ENCODE results near the gene RPH3AL. TPM values are rescaled to one million over a fixed set of nuclear protein-coding genes. Genes with fewer than 3 reads are reported as not detected.

The RPH3AL gene
- total and polyA plus RNA-seq, 5 donors = 4.7 to 11.5 (median 9.1) TPM

DNA sequence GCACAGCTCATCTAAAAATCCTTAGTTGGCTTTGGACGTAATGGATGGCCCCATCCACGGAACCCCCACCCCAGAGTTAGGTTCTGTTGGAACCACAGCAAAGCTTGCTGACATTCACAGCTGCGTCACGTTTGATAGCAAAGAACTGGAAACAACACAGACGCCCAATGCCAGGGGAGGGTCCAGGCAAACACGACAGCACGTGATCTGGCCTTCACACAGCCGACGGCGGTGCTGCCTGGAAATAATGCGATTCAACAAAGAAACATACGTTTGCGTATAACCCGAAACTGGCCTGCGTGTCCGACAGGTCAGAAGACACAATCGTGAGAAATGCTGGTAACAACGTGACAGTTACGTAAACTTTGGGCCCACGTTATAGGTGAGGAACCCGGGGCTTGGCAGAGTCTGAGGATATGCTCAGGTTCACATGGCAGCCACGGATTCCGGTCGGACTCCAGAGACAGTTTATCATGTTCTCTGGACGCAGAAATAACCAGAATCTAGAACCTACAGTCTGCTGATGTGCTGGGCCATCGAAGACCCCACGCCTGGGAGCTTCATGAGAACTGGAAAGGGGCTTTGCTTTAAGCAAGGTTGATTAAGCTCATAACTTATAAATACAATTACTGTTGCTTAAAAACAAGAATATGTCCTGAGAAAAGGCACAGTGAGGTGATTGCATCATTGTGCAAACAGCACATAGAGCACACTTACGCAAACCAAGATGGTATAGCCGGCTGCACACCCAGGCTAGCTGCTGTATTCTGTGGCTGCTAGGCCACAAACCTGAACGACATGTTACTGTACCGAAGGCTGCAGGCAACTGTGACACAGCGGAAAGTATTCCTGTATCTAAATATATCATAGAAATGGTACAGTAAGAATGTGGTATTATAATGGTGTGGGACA lies 70.4 kb downstream of the RPH3AL start:
- peak in 1 of 3 donors; percentile 31 for DNase-seq
- ATAC-seq = no peak
- Histone ChIP-seq H3K27me3 (ENCODE audit: control insufficient read depth, insufficient read depth) (no peaks in the 10 kb centered on the region), H3K4me1 (ENCODE audit: control insufficient read depth, insufficient read depth, low read length) (no peaks in the 10 kb centered on the region), H3K4me3 (ENCODE audit: low read length) (no peak overlapping the region), H3K9me3 (ENCODE audit: control insufficient read depth, low read length) (no peaks in the 10 kb centered on the region), H3K27ac (ENCODE audit: low read length) (no peak overlapping the region)
- 80% methylated on average over 32 of the region's 32 CpGs for WGBS
- intact Hi-C loops (cut with DNase I) = no loop called here

DNA sequence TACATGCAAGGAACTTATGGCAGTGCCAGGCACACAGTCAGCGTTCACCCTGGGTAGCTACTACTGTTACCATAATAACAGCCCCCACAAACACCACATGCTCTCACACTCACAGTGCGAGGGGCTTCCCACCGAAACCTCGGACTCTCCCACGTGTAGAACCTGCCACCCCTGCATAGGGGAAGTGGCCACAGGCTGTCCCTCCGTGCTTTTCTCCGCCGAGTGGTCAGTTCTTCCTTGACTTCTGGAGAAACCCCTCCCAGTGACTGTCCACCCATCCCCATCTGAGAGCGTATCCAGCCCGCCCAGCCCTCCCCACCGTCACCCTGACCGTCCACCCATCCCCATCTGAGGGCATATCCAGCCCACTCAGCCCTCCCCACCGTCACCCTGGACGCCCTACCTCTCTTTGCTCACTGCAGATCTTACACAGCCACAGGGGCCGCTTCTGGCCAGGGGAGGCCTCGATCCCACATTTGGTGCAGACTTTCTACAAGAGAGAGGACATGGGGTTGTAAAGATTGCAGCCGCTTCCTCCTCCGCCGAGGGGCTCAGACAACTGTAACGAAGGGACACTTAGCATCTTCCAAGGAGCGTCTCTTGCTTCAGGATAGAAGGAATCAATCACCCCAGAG lies 71.1 kb downstream of the RPH3AL start:
- Histone ChIP-seq H3K27me3 (ENCODE audit: control insufficient read depth, insufficient read depth) (no peaks in the 10 kb centered on the region), H3K27ac (ENCODE audit: low read length) (no peak overlapping the region), H3K4me1 (ENCODE audit: control insufficient read depth, insufficient read depth, low read length) (no peaks in the 10 kb centered on the region), H3K9me3 (ENCODE audit: control insufficient read depth, low read length) (no peaks in the 10 kb centered on the region), H3K4me3 (ENCODE audit: low read length) (no peak overlapping the region)
- 90% methylated on average over 21 of the region's 21 CpGs for WGBS
- intact Hi-C loops (cut with DNase I) = no loop called here
- DNase-seq = no peak
- no peak for ATAC-seq

DNA sequence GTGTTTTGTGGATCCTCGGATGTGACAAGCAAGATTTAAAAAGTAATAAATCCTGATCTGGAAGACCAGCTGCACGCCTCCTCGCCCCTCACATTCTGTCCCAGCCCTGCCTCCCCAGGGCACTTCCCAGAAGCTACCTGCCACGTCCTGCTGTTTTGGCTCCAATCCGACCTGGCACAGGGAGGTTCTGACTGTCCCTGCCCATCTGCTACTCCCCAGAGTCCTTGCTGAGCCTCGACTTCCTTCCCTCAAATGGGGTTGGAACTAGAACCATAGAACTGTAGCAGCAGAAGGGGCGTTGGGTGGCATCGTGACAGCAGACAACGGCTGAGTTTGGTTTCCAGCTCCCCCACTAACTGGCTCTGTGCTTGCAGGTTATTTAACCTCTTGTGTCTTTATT lies 71.7 kb downstream of the RPH3AL start:
- WGBS = 83% methylated on average over 9 of the region's 9 CpGs
- DNase-seq (no peak), ATAC-seq (no peak)
- no peaks in the 10 kb centered on the region for H3K27me3 ChIP-seq (ENCODE audit: control insufficient read depth, insufficient read depth)
- no peaks in the 10 kb centered on the region for H3K9me3 ChIP-seq (ENCODE audit: control insufficient read depth, low read length)
- intact Hi-C loops (cut with DNase I) = no loop called here
- no peaks in the 10 kb centered on the region for H3K4me1 ChIP-seq (ENCODE audit: control insufficient read depth, insufficient read depth, low read length)
- H3K4me3 ChIP-seq (ENCODE audit: low read length) = no peak overlapping the region
- no peak overlapping the region for H3K27ac ChIP-seq (ENCODE audit: low read length)

DNA sequence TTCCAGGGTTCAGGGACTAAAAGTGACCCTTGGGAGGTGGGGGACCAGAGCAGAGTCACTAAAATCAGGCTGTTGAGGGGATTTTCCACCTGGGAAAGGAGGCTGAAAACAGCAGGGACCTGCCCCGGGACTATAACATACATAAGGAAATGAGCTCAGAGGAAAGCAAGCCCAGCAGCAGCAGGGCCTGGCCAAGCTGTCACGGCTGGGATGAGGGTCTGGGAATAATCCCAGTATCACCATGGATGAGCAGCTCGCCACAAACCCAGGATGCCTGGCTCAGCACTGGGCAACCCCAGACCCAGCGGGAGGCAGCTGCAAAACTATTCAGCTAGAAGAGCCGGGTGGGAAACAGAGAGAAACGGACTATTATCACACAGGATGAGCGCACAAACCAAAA lies 72.4 kb downstream of the RPH3AL start:
- WGBS = 73% methylated on average over 7 of the region's 7 CpGs
- H3K4me1 ChIP-seq (ENCODE audit: control insufficient read depth, insufficient read depth, low read length) = no peaks in the 10 kb centered on the region
- no peaks in the 10 kb centered on the region for H3K9me3 ChIP-seq (ENCODE audit: control insufficient read depth, low read length)
- intact Hi-C loops (cut with DNase I) = no loop called here
- no peak for ATAC-seq
- peak overlapping the region; percentile 55 for H3K27ac ChIP-seq (ENCODE audit: low read length)
- DNase-seq = no peak
- H3K27me3 ChIP-seq (ENCODE audit: control insufficient read depth, insufficient read depth) = no peaks in the 10 kb centered on the region
- H3K4me3 ChIP-seq (ENCODE audit: low read length) = no peak overlapping the region

DNA sequence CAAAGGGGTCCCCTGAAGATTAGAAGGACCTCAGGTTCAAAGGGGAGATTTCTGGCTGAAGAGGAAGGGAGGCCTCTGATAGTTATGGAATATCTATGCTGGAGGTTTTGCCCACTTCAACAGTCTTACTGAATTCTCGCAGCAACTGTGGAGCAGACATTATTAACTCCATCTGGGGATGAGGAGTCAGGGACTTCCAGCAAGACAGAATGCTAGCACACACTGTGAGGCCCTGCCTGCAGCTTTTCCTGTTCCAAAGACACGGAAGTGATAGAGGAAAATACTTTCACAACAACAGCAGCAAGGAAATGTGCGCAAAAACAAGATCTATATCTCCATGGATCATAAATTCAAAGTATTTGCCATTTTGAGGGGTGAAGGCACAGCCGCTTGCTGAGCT lies 72.8 kb downstream of the RPH3AL start:
- no peaks in the 10 kb centered on the region for H3K4me1 ChIP-seq (ENCODE audit: control insufficient read depth, insufficient read depth, low read length)
- DNase-seq (no peak), ATAC-seq (no peak)
- H3K4me3 ChIP-seq (ENCODE audit: low read length) = no peak overlapping the region
- peak overlapping the region; percentile 55 for H3K27ac ChIP-seq (ENCODE audit: low read length)
- H3K9me3 ChIP-seq (ENCODE audit: control insufficient read depth, low read length) = no peaks in the 10 kb centered on the region
- H3K27me3 ChIP-seq (ENCODE audit: control insufficient read depth, insufficient read depth) = no peaks in the 10 kb centered on the region
- intact Hi-C loops (cut with DNase I) = no loop called here
- 65% methylated on average over 4 of the region's 4 CpGs for WGBS

DNA sequence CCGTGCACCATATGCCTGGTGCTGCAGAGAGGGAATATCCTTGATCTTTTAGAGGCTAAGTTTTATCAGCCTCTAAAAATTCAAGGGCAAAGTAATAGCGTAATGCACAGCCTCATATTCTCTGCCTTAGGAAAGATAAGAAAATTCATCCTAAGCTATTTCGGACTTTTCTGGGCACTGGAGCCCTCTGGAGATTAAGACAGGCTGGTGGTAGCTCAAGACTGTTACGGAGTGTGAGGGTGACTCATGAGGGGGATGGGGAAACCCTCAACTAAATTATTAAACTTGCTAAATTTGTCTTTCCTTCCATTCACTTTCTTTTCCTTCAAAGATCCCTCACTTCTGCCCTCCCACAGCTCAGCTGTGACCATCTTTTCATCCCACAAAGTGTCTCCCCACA lies 73.3 kb downstream of the RPH3AL start:
- intact Hi-C loops (cut with DNase I) = no loop called here
- Histone ChIP-seq H3K9me3 (ENCODE audit: control insufficient read depth, low read length) (no peaks in the 10 kb centered on the region), H3K27ac (ENCODE audit: low read length) (peak overlapping the region; percentile 22), H3K4me1 (ENCODE audit: control insufficient read depth, insufficient read depth, low read length) (no peaks in the 10 kb centered on the region), H3K27me3 (ENCODE audit: control insufficient read depth, insufficient read depth) (no peaks in the 10 kb centered on the region), H3K4me3 (ENCODE audit: low read length) (no peak overlapping the region)
- DNase-seq (no peak), ATAC-seq (no peak)
- 58% methylated on average over 4 of the region's 4 CpGs for WGBS

DNA sequence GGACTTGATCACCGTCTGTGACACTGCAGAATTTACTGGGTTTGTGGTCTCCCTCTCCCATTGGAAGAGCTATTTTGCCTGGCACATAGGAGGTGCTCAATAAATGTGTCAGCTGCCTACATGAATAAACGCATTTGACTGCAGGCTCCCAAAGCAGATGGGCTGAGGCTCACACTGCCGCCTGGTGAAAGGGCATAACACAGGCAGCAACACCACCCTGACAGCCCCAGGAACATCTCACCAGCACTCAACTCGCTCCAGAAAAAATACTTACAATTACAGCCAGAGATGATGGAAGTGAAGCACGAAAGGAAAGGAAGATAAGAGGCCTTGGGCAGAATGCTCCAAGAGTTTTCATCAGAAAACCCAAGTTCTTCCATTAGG lies 73.9 kb downstream of the RPH3AL start:
- DNase-seq = no peak
- H3K27me3 ChIP-seq (ENCODE audit: control insufficient read depth, insufficient read depth) = no peaks in the 10 kb centered on the region
- 66% methylated on average over 5 of the region's 5 CpGs for WGBS
- ATAC-seq = no peak
- H3K4me3 ChIP-seq (ENCODE audit: low read length) = no peak overlapping the region
- intact Hi-C loops (cut with DNase I) = no loop called here
- no peaks in the 10 kb centered on the region for H3K9me3 ChIP-seq (ENCODE audit: control insufficient read depth, low read length)
- no peak overlapping the region for H3K27ac ChIP-seq (ENCODE audit: low read length)
- no peaks in the 10 kb centered on the region for H3K4me1 ChIP-seq (ENCODE audit: control insufficient read depth, insufficient read depth, low read length)

DNA sequence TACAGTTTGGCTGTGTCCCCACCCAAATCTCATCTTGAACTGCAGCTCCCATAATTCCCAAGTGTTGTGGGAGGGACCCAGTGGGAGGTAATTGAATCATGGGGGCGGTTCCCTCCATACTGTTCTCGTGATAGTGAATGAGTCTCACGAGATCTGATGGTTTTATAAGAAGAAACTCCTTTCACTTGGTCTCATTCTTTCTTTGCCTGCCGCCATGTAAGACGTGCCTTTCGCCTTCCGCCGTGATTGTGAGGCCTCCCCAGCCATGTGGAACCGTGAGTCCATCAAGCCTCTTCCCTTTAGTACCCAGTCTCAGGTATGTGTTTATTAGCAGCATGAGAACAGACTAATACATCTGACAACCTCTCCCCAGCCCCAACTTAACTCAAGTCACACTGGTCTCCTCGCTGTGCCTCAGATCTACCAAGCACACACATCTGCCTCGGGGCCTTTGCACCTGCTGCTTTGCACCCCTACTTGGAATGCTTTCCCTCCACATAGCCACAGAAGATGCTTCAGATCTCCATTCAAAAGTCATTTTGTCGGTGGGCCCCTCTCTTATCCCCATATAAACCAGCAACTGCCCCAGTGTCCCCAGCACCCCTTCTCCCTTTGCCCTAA lies 74.4 kb downstream of the RPH3AL start:
- 89% methylated on average over 12 of the region's 12 CpGs for WGBS
- ATAC-seq = no peak
- Histone ChIP-seq H3K4me3 (ENCODE audit: low read length) (no peak overlapping the region), H3K27me3 (ENCODE audit: control insufficient read depth, insufficient read depth) (no peaks in the 10 kb centered on the region), H3K9me3 (ENCODE audit: control insufficient read depth, low read length) (no peaks in the 10 kb centered on the region), H3K27ac (ENCODE audit: low read length) (no peak overlapping the region), H3K4me1 (ENCODE audit: control insufficient read depth, insufficient read depth, low read length) (no peaks in the 10 kb centered on the region)
- peak in 1 of 3 donors; percentile 16 for DNase-seq
- intact Hi-C loops (cut with DNase I) = no loop called here

DNA sequence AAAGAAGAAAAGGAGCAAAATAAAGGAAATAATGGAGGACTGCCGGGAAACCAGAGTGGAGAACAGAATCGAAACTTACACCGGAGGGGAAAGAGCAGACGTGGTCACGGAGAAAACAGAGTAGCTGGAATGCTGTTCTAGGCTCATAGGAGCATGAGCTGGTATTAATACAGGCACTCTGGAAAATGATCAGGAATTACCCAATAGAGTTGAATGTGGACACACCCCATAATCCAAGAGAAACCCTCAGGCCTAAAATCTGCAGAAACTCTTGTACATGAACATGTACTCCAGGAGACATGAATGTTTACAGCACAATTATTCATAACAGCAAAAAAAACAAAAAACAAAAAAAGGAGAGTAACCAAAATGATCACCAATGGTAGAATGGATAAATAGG lies 77.7 kb downstream of the RPH3AL start:
- Histone ChIP-seq H3K27ac (ENCODE audit: low read length) (no peak overlapping the region), H3K4me1 (ENCODE audit: control insufficient read depth, insufficient read depth, low read length) (no peaks in the 10 kb centered on the region), H3K27me3 (ENCODE audit: control insufficient read depth, insufficient read depth) (no peaks in the 10 kb centered on the region), H3K9me3 (ENCODE audit: control insufficient read depth, low read length) (no peaks in the 10 kb centered on the region), H3K4me3 (ENCODE audit: low read length) (no peak overlapping the region)
- no peak for DNase-seq
- intact Hi-C loops (cut with DNase I) = no loop called here
- WGBS = 96% methylated on average over 5 of the region's 5 CpGs
- no peak for ATAC-seq

DNA sequence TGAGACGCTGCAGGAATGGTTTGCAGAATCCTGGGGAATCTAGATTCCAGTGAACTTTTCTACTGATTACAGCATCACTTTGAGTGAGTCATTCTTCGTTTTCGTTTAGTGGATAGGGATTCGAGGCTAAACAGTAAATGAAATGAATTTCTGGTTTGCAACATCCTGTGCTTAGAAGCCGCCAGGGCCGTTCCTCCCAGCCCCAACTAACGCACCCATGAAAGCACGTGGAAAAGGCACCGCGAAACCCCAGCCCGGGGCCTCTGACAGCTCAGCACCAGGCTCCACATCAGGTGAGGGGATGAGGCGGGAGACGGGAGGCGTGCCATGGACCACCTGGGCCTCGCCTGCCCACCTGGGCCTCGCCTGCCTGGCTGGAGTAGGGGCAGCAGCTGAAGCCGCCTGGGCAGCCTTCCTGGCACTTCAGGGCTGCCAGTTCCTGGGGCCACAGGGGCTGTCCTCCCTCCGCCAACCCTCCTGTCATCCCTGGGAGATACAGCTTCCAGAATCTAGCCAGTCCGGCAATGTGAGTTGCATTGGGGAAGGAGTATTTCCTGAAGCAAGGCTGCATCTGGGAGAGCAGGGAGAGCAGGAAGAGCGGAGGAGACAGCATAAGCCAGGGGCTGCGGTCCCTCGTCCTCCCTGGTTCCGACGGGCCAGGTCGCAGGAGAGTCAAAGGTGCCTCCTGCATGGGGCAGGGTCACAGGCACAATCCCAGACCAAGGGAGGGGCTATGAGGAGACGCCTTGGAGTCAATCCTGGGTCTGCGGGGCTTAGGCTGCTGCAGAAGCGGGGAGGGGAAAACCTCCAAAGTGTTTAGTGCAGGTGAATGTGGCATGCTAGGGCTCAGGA lies 78.4 kb downstream of the RPH3AL start:
- intact Hi-C loops (cut with DNase I) = no loop called here
- Histone ChIP-seq H3K27me3 (ENCODE audit: control insufficient read depth, insufficient read depth) (no peaks in the 10 kb centered on the region), H3K4me3 (ENCODE audit: low read length) (no peak overlapping the region), H3K4me1 (ENCODE audit: control insufficient read depth, insufficient read depth, low read length) (no peaks in the 10 kb centered on the region), H3K9me3 (ENCODE audit: control insufficient read depth, low read length) (no peaks in the 10 kb centered on the region), H3K27ac (ENCODE audit: low read length) (no peak overlapping the region)
- ATAC-seq (peak in 1 of 2 donors; percentile 24), DNase-seq (no peak)
- 87% methylated on average over 28 of the region's 28 CpGs for WGBS

Measured in right cardiac atrium (tissue), 5 donors.